Umbilical cord (tissue), 2 donors: ENCODE data around the gene EFEMP1. TPM values are rescaled to one million over a fixed set of nuclear protein-coding genes. Genes with fewer than 3 reads are reported as not detected.
"Not testable (repeated sequence)": the region's sequence is repeated elsewhere in the genome, so short reads cannot be mapped to it uniquely, and the experiment has no call there.

Source experiments
- DNase-seq: peaks from one replicate; pipeline ENCODE4 v3.0.0-alpha.2; 2015; ENCODE audit warnings: low spot score
- total RNA-seq: library from RNA; depleted of rRNA; stranded (reverse); fragments of >200 nt; gene quantifications from one replicate; pipeline ENCODE4 v1.2.3, GENCODE V29; 2014; ENCODE audit warnings: low replicate concordance; ENCODE audit not compliant: insufficient read depth

The EFEMP1 gene
- total RNA-seq, 1 donor from 2014 or later = 125 TPM

- no peak for DNase-seq
These were observed 95.7 kb downstream of the EFEMP1 start for GRCh38 chr2:55827855-55828254.

DNA sequence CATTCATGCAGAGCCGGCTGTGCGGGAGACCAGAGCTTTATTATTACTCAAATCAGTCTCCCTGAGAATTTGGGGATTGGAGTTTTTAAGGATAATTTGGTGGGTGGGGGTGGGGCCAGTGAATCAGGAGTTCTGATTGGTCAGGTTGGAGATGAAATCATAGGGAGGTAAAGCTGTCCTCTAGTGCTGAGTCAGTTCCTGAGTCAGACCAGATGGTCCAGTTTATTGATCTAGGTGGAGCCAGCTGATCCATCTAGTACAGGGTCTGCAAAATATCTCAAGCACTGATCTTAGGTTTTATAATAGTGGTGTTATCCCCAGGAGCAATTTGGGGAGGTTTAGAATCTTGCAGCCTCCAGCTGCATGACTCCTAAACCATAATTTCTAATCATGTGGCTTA is 96.2 kb downstream of the EFEMP1 start:
- not testable (repeated sequence) for DNase-seq

- DNase-seq = no peak
These were observed 97.3 kb downstream of the EFEMP1 start for GRCh38 chr2:55826246-55826645.

GRCh38 chr2:55824551-55825096 is 99.0 kb downstream of the EFEMP1 start:
- DNase-seq = no peak

Other genes starting within 250 kb of the EFEMP1 start
- gene PNPT1, start 229.9 kb downstream of the EFEMP1 start, total RNA-seq = 61.9 TPM